ENCODE measurements around the gene ASXL2.
"Not testable (repeated sequence)": the region's sequence is repeated elsewhere in the genome, so short reads cannot be mapped to it uniquely, and the experiment has no call there.

ASXL2 gene

GRCh38 chr2:25917832-25918231, 39.5 kb upstream of the ASXL2 start:
- H3K4me3 ChIP-seq (ENCODE audit: low read depth, low read length), result no peak overlapping the region
- H3K36me3 ChIP-seq, result no peaks in the 10 kb centered on the region
- H3K27ac ChIP-seq, result no peak overlapping the region
- H3K27me3 ChIP-seq (ENCODE audit: insufficient read depth, low read depth, severe bottlenecking), result no peaks in the 10 kb centered on the region
- DNase-seq, result no peak
- no peaks in the 10 kb centered on the region for H3K9me3 ChIP-seq (ENCODE audit: severe bottlenecking)
- no peak for TF ChIP-seq CTCF (IDR thresholded peaks at IDR 0.05; ENCODE audit: low read depth, low read length)

GRCh38 chr2:25917411-25917810, 39.1 kb upstream of the ASXL2 start:
- DNase-seq; H3K27me3 ChIP-seq (ENCODE audit: insufficient read depth, low read depth, severe bottlenecking); H3K27ac ChIP-seq; H3K9me3 ChIP-seq (ENCODE audit: severe bottlenecking); H3K4me3 ChIP-seq (ENCODE audit: low read depth, low read length); H3K36me3 ChIP-seq: not testable (repeated sequence)

GRCh38 chr2:25915944-25916772, 37.9 kb upstream of the ASXL2 start:
- not testable (repeated sequence) for H3K27ac ChIP-seq; H3K9me3 ChIP-seq (ENCODE audit: severe bottlenecking); H3K4me3 ChIP-seq (ENCODE audit: low read depth, low read length); DNase-seq; H3K36me3 ChIP-seq; H3K27me3 ChIP-seq (ENCODE audit: insufficient read depth, low read depth, severe bottlenecking)

GRCh38 chr2:25915411-25915810, 37.1 kb upstream of the ASXL2 start:
- H3K27ac ChIP-seq; H3K9me3 ChIP-seq (ENCODE audit: severe bottlenecking); DNase-seq; H3K36me3 ChIP-seq; H3K4me3 ChIP-seq (ENCODE audit: low read depth, low read length); H3K27me3 ChIP-seq (ENCODE audit: insufficient read depth, low read depth, severe bottlenecking): not testable (repeated sequence)

- H3K27me3 ChIP-seq (ENCODE audit: insufficient read depth, low read depth, severe bottlenecking); DNase-seq; H3K36me3 ChIP-seq; H3K9me3 ChIP-seq (ENCODE audit: severe bottlenecking); H3K27ac ChIP-seq; H3K4me3 ChIP-seq (ENCODE audit: low read depth, low read length): not testable (repeated sequence)
These were observed 35.3 kb upstream of the ASXL2 start for GRCh38 chr2:25913696-25913973.

- H3K4me3 ChIP-seq (ENCODE audit: low read depth, low read length), result no peak overlapping the region
- no peak overlapping the region for H3K27ac ChIP-seq
These were observed 34.8 kb upstream of the ASXL2 start for GRCh38 chr2:25912851-25913695.

GRCh38 chr2:25909574-25909973, 31.3 kb upstream of the ASXL2 start:
- not testable (repeated sequence) for DNase-seq; H3K27me3 ChIP-seq (ENCODE audit: insufficient read depth, low read depth, severe bottlenecking); H3K9me3 ChIP-seq (ENCODE audit: severe bottlenecking); H3K27ac ChIP-seq; H3K4me3 ChIP-seq (ENCODE audit: low read depth, low read length); H3K36me3 ChIP-seq

More at GRCh38 chr2:25912851-25913695, 34.8 kb upstream of the ASXL2 start:
- Histone ChIP-seq H3K36me3 (no peaks in the 10 kb centered on the region), H3K9me3 (ENCODE audit: severe bottlenecking) (no peaks in the 10 kb centered on the region), H3K27me3 (ENCODE audit: insufficient read depth, low read depth, severe bottlenecking) (no peaks in the 10 kb centered on the region)
- no peak for DNase-seq
- TF ChIP-seq CTCF (IDR thresholded peaks at IDR 0.05; ENCODE audit: low read depth, low read length), result no peak

GRCh38 chr2:25905126-25905525, 26.8 kb upstream of the ASXL2 start:
- H3K27ac ChIP-seq, result no peak overlapping the region
- TF ChIP-seq CTCF (IDR thresholded peaks at IDR 0.05; ENCODE audit: low read depth, low read length), result no peak
- no peaks in the 10 kb centered on the region for H3K27me3 ChIP-seq (ENCODE audit: insufficient read depth, low read depth, severe bottlenecking)
- no peaks in the 10 kb centered on the region for H3K9me3 ChIP-seq (ENCODE audit: severe bottlenecking)
- H3K4me3 ChIP-seq (ENCODE audit: low read depth, low read length), result no peak overlapping the region
- DNase-seq, result no peak
- no peaks in the 10 kb centered on the region for H3K36me3 ChIP-seq

All from WERI-Rb-1 (cell line).